Measurements from ENCODE around the gene TEKT3.

TEKT3 gene

DNA sequence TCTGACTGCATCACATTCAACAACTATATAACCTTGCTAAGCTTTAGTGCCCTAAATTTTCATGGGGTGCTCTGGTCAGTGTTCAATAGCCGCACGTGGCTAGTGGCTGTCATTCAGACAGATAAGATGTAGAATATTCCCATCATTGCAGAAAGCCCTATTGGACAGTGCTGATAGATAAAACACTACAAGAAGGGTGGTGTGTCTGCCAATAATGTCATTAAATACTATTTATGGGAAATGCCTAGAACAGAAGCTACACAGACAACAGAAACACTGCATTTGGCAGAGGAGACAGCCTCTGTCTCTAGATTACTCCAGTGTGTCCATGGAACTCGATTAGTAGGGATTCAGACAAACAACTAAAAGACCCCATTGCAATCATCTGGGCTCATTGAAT is 47.8 kb downstream of the TEKT3 start:
- DNase-seq (ENCODE audit: low read depth): no peak

DNA sequence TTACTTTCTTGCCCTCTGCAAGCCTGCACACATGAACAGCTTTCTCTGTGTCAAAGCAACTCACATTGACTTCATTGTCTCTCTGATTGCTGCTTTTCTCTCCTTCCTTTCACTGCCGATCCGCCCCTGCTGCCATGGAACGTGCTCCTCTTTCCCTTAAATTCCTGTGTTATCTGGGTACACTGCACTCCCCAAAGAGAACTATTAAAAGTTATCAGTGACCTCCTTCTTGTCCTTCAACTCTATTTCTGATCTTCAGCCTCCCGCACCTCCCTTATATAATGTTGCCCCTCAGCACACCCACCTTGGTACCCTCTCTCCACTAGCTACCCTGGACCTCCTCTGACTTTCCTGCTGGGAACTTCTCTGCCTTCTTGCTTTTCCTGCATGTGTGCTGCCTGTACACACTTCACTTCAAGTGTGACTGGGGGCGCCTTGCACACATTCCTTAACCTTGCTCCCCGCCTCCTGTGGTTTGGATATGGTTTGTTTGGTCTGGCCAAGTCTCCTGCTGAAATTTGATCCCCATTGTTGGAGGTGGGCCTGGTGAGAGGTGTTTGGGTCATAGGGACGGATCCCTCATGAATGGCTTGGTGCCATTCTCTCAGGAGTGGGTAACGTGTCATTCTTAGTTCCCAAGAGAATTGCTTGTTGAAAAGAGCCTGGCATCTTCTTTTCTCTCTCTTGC is 49.6 kb downstream of the TEKT3 start:
- no peak for DNase-seq (ENCODE audit: low read depth)

DNA sequence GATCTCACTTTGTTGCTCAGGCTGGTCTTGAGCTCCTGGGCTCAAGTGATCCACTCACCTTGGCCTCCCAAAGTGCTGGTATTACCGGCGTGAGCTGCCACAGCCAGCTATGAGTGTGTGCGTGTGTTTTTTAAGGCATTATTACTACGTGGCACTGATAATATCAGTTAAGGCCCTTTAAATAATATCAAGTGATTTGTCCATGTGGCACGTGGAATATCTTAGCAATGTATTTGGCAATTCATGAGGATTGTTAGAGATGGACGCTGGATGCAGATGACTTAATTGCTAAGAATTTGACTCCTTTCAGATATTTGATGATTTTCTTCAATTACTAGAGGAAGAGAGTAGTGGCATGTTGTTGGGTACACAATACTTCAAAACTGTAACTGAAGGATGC is 50.8 kb downstream of the TEKT3 start:
- DNase-seq (ENCODE audit: low read depth): no peak

DNA sequence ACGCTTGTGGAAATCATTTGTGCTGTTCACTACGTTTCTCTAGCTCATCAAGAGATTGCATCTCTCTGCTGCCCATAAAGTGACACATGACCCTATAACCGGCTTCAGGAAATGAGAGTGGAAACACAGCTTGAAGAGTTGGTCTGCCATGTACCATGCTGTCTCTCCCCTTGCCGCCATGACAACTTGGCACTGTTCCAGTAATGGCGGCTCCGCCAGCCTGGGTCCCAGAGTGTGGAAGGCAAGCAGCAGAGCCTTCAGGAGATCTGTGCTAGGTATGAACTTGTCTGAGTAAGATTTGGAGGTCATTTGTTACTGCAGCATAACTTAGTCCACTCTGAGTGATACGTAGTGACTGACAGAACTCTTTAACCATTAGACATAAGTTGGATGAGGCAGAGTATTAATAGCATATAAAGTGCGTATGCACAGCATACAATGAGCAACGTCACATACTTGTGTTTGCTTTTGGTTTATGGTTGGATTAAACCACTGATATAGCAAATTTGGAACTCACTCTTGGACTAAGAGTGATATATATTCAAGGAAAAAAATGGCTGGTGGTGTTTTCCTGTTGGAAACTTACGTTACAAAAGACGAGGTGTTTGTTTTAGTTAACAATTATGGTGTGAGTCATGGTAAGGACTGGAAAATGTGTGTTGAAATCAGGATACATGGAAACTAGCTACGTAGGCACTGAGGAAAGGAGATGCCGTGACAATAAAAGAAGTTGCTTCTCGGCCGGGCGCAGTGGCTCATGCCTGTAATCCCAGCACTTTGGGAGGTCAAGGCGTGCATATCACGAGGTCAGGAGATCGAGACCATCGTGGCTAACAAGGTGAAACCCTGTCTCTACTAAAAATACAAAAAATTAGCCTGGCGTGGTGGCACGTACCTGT is 51.9 kb downstream of the TEKT3 start:
- no peak for DNase-seq (ENCODE audit: low read depth)

DNA sequence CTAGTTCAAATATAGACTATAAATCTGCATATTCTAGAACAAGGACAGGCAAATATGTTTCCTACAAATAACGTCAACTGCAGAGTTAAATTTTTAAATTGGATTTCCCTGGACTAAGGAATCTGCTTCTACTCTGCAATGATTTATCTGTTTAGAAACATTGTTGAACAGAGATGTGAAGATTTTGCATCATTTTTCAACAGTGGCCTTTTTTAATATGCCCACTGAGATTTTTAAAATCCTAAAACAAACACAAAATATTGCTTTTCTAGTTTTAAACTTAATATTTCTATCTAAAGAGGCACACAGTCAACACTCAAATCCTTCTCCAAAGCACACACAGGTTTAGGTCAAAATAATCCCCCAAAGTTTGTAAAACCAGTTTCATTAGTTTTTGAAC is 52.5 kb downstream of the TEKT3 start:
- DNase-seq (ENCODE audit: low read depth): no peak

DNA sequence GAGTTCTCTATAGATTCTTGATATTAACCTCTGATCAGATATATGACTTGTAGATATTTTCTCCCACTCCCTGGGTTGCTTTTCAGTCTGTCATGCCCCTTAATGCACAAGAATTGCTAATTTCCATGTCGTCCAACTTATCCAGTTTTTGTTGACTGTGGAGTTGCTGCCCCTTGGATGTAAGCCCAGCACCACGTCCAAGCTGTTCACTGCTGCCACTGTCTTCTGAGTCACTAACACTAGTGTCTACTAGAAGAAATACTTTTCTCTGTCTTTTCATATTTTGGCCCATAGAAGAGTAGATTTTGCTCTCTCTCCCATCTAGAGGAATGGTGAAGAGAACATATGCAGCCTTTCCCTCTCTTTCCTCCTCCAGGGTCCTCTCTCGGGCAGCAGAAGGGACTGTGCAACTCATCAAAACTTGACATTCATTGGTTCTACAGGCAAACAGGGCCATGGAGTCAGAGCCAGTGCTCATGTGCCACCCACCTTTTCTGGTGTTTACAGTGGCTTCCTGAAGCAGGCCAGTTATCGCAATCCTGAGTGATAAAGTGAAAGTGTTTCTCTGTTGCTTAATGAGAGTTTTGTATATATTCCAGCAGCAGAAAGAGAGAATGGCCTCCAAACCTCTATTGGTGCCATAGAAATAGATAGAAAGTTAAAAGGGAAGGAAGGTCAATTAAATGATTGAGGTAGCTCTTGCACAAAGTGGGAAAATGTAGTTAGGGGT is 53.7 kb downstream of the TEKT3 start:
- no peak for DNase-seq (ENCODE audit: low read depth)

DNA sequence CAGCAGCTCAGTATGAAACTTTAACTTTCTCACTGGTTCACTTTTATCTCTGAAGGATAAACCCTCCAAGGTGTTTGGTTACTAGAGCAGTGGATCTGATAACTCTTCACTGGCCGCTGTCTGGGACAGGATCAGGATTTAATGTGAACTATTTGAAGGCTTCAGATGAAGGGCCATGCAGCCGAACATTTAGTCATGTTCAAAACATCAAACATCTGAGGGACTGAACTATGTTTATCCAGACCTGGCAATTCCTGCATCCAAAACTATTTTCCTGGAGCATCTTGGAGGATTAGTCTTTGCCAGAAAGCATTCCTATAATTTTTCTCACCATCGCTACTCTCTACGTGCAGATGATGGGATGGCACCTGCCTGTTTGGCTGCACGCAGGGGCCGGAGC is 55.9 kb downstream of the TEKT3 start:
- no peak for DNase-seq (ENCODE audit: low read depth)

DNA sequence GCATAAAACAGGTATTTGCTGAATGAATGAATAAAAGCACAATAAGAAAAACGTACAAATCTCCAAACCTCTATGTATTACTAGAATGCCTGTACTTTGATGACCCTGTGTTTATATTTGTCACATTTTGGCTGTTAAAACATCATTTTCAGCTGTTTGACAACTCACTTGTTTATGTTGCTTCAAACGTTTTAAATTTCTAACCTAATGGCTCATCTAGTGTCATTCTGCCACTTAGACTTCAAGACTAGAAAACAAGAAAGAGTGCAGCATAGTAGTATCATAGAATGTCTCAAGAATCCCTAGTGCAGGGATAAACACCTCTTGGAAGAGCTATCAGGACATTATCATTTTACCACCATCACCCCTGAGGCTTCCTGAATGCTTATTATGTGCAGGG is 56.9 kb downstream of the TEKT3 start:
- no peak for DNase-seq (ENCODE audit: low read depth)

DNA sequence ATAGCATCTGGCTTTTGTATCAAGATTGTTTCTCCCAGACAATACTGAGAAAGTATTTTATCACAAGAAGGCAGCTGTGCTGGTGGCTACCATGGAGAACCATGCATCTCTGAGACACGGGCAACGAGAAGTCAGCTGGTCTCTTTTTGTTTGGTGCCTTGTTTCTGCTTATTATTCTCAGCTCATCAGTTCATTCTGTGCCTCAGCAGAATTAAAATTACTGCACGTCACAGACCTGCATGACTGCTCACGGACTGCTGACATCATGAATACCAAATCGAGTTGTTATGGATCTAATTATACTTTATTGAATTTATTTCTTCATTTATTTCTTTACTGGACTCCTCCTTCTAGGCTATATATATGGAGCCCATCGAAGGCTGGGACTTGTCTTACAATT is 57.3 kb downstream of the TEKT3 start:
- no peak for DNase-seq (ENCODE audit: low read depth)

DNA sequence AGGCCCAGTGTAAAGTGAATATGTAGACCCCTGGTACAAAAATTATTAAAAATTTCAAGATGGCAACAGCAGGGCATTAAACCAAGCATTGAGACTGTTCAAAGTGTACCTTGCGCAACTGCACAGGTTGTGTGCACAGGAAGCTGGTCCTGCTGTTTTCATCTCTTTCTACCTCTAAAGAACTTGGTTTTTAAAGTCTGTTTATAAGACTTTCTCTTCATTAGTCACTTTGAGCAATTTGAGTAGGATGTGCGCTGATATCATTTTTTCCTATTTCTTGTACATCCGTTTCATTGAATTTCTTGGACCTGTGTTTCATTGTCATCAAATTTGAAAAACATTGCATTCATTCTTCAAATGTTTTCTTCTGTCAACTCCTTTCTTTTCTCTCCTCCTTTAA is 59.5 kb downstream of the TEKT3 start:
- no peak for DNase-seq (ENCODE audit: low read depth)

DNA sequence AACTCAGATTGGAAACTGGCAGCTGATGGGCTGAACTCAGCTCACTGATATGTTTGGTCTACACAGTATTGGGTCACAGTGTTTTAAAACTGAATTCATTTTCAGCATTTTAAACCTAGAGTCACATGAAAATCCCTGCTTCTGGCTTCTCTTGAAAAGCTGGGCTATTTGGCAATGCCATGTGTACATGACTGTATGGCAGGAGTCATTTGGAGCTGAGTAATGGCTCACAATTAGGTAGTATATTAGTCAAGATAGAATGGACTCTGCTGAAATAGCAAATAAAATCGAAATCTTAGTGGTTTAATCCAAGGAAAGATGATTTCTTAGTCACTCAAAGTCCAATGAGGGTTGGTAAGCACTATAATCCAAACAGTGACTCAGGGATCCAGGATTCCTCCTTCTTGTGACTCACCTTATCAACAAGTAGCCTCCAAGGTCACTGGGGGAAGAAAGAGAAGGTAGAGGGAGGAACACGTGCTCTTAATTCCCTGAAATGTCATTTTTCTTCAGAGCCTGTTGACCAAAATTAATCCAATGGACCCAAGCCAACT is 62.4 kb downstream of the TEKT3 start:
- DNase-seq (ENCODE audit: low read depth): no peak

DNA sequence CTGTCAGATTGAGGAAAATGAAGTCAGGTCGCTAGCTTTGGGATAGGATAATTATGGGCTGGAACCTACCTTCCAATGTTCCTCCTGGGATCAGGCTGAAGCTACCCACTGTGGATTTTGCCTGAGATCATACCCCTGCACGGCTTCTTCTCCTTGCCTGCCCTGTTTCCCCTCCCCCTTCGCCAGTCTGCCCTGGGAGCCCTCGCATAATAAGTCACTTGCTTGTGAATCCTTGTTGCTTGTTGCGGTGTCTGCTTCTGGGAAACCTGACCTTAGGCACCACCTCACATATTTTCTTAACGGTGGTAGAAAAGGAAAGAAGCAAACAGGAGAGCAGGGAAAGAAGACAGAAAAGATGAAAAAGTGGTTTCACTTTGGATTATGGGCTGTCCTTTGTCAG is 63.0 kb downstream of the TEKT3 start:
- DNase-seq (ENCODE audit: low read depth): no peak

DNA sequence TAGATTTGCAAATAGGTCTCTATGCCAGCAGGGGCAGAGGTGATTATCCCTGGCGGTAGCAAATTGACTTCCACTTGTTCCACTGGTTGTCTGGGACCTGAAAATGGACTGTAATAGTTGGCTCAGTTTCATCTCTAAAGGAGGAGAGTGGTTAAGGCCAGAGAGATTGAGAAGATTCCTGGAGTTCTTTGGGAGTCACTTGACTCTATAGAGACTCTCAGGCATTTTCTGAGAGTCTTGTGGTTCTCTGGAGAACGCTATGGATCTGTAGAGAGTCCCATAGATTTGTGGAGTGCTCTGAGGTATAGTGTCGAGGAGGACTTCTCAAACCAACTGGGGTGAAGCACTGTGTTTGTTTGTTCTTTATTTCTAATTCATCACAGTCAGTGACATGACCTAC is 67.4 kb downstream of the TEKT3 start:
- no peak for DNase-seq (ENCODE audit: low read depth)

DNA sequence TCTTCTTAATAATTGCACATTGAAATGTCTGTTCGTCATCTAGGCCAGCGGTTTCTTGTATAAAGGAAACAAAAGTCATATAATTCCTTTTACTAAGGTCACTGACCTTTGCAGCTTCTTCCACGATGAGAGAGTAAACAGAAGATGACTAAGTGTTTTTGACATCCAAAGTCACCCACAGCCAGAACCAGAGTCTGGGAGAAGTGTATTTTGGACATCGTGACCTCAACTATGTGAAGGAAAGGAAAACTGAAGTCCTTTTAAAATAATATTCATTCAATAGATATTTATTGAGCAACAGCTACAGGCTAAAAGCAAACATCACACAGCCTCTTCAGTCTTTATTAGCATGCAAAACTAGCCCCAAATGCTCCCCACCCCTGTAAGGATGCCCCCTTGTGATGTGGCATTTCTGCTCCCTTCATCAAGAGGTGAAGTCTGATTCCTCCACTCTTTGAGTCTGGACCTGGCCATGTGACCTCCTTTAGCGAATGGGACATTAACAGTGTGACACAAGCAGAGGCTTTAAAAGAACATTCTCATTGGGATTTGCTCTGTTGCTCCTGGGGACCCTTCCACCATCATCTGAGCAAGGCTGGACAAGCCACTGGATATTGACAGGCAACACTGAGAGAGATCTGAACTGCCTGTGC is 68.1 kb downstream of the TEKT3 start:
- DNase-seq (ENCODE audit: low read depth): no peak

DNA sequence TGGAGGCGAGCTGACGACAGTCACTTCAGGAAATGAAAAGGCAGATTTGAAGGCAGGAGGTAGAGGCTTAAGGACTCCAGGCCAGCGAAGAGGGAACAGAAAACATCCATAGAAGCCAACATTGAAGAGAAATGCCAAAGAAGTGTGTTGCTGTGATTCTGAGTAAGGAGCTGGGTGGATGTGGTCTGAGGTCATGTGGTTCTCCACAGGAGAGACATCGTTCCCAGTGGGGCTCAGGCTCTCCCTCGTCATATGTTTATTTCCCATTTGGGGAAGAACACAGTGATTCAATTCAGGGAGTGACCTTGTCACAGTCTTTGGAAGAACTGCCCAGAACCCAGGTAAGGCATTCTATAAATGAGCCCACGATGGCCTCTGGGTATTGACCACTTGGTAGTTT is 69.7 kb downstream of the TEKT3 start:
- no peak for DNase-seq (ENCODE audit: low read depth)

DNA sequence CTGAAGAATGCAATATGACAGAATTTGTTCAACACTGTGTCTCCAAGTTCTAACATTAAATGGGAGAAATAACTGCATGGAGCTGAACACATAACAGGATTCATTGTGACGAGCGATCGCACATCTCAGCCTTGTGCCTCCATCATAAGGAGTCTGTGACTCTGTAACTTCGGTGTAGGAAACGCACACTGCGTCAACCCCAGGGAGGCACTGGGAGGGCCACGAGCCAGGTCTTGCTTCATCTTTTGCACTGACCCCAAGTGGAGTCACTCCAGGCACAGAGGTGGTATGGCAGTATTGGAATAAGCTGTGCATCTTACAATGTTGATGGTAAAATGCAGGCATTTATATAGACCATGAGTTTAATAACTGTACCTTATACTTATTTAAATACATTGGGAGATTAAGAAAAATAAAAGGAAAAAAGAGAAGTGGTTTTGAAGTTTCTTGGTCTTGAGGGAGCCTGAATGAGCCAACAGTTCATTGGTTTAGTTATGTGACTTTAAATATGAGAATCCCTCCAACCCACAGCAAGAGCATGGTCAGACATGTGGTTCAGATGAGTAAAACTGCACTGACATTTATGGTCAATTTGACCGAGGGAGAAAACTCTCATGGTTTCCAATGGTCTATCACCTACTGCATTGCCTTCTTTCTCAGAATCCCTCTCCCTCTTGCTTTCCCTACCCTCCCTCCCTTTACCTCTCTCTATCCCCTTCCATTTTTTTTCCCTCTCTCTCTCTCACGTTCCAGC is 70.6 kb downstream of the TEKT3 start:
- no peak for DNase-seq (ENCODE audit: low read depth)

DNA sequence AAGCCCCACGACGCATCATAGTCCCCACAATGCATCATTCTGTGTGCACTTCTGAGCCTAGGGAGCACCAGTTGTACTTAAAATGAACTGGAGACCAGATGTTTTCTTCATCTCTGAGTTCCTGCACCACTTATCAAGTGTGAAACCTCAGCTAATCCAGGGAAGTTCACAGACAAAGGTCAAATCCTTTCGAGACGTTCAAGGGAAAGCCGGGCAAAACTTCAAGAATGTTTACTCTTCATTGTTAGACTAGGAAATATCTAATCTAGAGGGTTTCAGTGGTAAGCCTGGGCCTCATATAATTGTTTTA is 71.7 kb downstream of the TEKT3 start:
- DNase-seq (ENCODE audit: low read depth): no peak

DNA sequence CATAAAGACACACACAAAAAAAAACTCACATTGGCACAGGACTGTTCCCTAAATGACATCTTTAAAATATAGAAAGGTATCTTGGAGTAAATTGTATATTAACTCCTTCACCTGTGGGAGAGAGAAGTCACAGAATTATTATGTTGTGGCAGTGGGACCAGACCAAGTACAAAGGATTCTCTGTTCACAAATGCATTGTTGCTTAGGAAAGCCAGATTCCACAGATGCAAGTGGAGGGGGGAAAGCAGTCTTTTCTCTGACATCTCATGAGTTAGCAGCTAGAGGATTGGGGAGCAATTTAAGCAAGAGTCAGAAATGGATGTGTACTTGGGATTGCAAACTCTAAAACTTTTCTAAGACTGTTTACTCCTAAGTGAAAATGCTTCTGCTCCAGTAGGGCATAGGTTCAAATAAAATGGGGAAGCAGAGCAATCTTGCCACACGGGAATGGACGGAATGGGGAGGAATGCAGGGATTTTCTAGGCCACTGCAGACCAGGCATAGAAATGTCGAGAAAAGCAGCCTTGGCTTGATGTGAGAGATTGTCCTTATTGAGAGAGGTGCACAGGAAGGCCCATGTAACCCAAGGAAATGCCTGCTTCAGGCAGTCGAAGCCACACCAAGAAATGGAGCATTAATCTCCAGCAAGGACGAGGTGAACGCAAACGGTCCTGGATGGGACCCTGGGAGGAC is 72.2 kb downstream of the TEKT3 start:
- no peak for DNase-seq (ENCODE audit: low read depth)

DNA sequence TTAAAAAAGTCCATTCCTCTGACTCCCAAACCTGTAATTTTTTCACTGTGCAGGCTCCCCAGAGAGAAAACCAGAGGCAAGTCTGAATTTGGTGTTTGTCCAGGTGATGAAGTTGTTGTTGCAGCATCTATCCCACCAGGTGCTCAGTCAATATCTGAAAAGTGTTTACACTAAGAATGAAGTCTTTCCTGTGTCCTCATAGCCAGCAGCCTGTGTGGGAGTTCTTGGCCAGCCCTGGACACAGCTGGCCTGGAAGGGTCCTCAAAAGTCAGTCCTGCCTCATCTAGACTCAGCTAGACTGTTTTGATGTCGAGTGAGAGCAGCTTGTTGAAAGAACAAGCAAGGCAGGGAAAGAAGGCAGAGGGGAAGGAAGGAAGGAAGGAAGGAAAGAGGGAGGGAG is 72.9 kb downstream of the TEKT3 start:
- no peak for DNase-seq (ENCODE audit: low read depth)

DNA sequence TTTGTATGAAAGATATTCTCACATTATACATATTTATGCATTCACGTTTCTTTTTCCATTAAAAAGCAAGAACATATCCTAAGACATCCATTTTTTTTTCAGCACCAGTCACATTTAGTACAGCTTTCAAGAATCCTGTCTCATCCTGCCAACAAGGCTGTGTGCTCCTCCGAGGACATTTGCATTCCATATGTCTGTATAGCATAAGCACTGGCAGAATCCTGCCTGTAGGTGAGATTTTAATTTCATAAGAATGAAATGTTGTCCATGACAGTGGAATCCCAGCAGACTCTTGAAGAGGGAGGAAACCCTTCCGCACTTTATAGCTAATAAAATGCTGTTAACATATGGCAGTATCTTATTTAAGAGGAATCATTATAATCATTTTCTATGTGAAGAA is 73.4 kb downstream of the TEKT3 start:
- no peak for DNase-seq (ENCODE audit: low read depth)

All from T follicular helper cell (primary cell).